DOHH2 (cell line): Measurements from ENCODE around the gene ELP2.
"Not testable (repeated sequence)": the region's sequence is repeated elsewhere in the genome, so short reads cannot be mapped to it uniquely, and the experiment has no call there.

ENCODE experiments used
- H3F3A ChIP-seq: fragments of 200-600 bp; sonication (generic), shearing (Covaris generic); 2 replicates; pipeline ENCODE4 v1.6.0; 2016; ENCODE audit warnings: antibody characterized with exemption, mild to moderate bottlenecking; ENCODE audit not compliant: control insufficient read depth, insufficient read depth
- H3K27ac ChIP-seq: fragments of 200-600 bp; sonication (generic); 2 replicates; pipeline ENCODE4 v1.5.1; 2014; ENCODE audit warnings: low read depth, mild to moderate bottlenecking, low read length, moderate library complexity
- H3K27me3 ChIP-seq: fragments of 200-600 bp; sonication (generic); 2 replicates; pipeline ENCODE4 v1.6.1; 2014; ENCODE audit warnings: mild to moderate bottlenecking, low read length, mixed read lengths; ENCODE audit not compliant: control insufficient read depth
- H3K36me3 ChIP-seq: fragments of 200-600 bp; sonication (generic); 2 replicates; pipeline ENCODE4 v1.6.1; 2014; ENCODE audit warnings: mild to moderate bottlenecking, low read length, moderate library complexity, mixed read lengths; ENCODE audit not compliant: control insufficient read depth
- H3K4me1 ChIP-seq: fragments of 200-600 bp; sonication (generic); 2 replicates; pipeline ENCODE4 v1.6.1; 2014; ENCODE audit warnings: mild to moderate bottlenecking, low read length, mixed read lengths; ENCODE audit not compliant: control insufficient read depth
- H3K4me2 ChIP-seq: fragments of 200-600 bp; sonication (generic); 2 replicates; pipeline ENCODE4 v1.6.0; 2014; ENCODE audit warnings: mild to moderate bottlenecking, low read length, moderate library complexity
- H3K4me3 ChIP-seq: fragments of 200-600 bp; sonication (generic); 2 replicates; pipeline ENCODE4 v1.5.1; 2014; ENCODE audit warnings: mild to moderate bottlenecking, low read length, mixed read lengths
- H3K79me2 ChIP-seq: fragments of 200-600 bp; sonication (generic); 2 replicates; pipeline ENCODE4 v1.6.1; 2014; ENCODE audit warnings: mild to moderate bottlenecking, low read length, mixed read lengths; ENCODE audit not compliant: control insufficient read depth
- H3K9me2 ChIP-seq: fragments of 200-600 bp; sonication (generic); replicated peaks from 2 replicates; pipeline ENCODE4 v1.6.1; 2014; ENCODE audit warnings: mild to moderate bottlenecking, low read length, mixed read lengths; ENCODE audit not compliant: control insufficient read depth
- H3K9me3 ChIP-seq: fragments of 200-600 bp; sonication (generic); 2 replicates; pipeline ENCODE4 v1.6.1; 2014; ENCODE audit warnings: antibody characterized with exemption, low read length, mixed read lengths; ENCODE audit not compliant: control insufficient read depth, insufficient read depth
- H4K20me1 ChIP-seq: fragments of 200-600 bp; sonication (generic); 2 replicates; pipeline ENCODE4 v1.6.0; 2014; ENCODE audit warnings: low read depth, mild to moderate bottlenecking, antibody characterized with exemption, low read length, moderate library complexity; ENCODE audit not compliant: control insufficient read depth, insufficient read depth
- CTCF ChIP-seq: fragments of 200-600 bp; sonication (generic); IDR thresholded peaks from one replicate; pipeline ENCODE4 v1.5.1; 2014; ENCODE audit warnings: antibody characterized with exemption, mild to moderate bottlenecking, low read depth, low read length; ENCODE audit not compliant: poor library complexity, severe bottlenecking
- EZH2phosphoT487 ChIP-seq: fragments of 200-600 bp; sonication (generic); IDR thresholded peaks from 2 replicates; pipeline ENCODE4 v1.6.1; 2017; ENCODE audit warnings: borderline replicate concordance, mild to moderate bottlenecking, antibody characterized with exemption, low read length, moderate library complexity, mixed read lengths

Gene ELP2

GRCh38 chr18:36114251-36114650, 15.4 kb upstream of the ELP2 start:
- no peaks in the 10 kb centered on the region for H3K9me3 ChIP-seq
- H3K9me2 ChIP-seq, result no peaks in the 10 kb centered on the region
- H3K79me2 ChIP-seq, result no peaks in the 10 kb centered on the region
- no peaks in the 10 kb centered on the region for H3K27me3 ChIP-seq
- TF ChIP-seq CTCF (no peak), EZH2phosphoT487 (no peak)
- H4K20me1 ChIP-seq, result no peaks in the 10 kb centered on the region
- H3K36me3 ChIP-seq, result peaks cover 40% of the 10 kb centered on the region
- no peak overlapping the region for H3K4me2 ChIP-seq
- H3K4me1 ChIP-seq, result no peaks in the 10 kb centered on the region
- H3K27ac ChIP-seq, result no peak overlapping the region
- H3F3A ChIP-seq, result no peaks in the 10 kb centered on the region
- H3K4me3 ChIP-seq, result no peak overlapping the region

- TF ChIP-seq CTCF, result no peak
- no peak for TF ChIP-seq EZH2phosphoT487
- H3K4me2 ChIP-seq, result no peak overlapping the region
- H3K4me3 ChIP-seq, result no peak overlapping the region
- no peaks in the 10 kb centered on the region for H3K9me2 ChIP-seq
- no peak overlapping the region for H3K27ac ChIP-seq
- H3K9me3 ChIP-seq, result no peaks in the 10 kb centered on the region
- no peaks in the 10 kb centered on the region for H3K79me2 ChIP-seq
- no peaks in the 10 kb centered on the region for H4K20me1 ChIP-seq
- H3K4me1 ChIP-seq, result no peaks in the 10 kb centered on the region
- H3F3A ChIP-seq, result no peaks in the 10 kb centered on the region
- H3K36me3 ChIP-seq, result peaks cover 38% of the 10 kb centered on the region
- no peaks in the 10 kb centered on the region for H3K27me3 ChIP-seq
Observed at GRCh38 chr18:36114738-36115137, 15.0 kb upstream of the ELP2 start.

DNA sequence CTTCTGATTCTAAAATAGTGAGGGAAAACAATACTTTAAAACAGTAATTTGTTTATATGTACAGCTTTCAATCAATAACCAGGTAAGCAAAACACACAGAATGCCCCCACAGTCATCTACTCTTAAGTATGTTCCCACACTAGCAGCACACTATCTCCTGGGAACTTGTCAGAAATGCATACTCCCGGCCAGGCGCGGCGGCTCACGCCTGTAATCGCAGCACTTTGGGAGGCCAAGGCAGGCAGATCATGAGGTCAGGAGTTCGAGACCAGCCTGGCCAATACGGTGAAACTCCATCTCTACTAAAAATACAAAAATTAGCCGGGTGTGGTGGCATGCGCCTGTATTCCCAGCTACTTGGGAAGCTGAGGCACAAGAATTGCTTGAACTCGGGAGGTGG, 12.9 kb upstream of the ELP2 start:
- H3K4me2 ChIP-seq, H3K27me3 ChIP-seq, H3K27ac ChIP-seq, H3K4me1 ChIP-seq, H3K79me2 ChIP-seq, H3K9me3 ChIP-seq, H3K9me2 ChIP-seq, H3K4me3 ChIP-seq, H4K20me1 ChIP-seq, H3F3A ChIP-seq: not testable (repeated sequence)
- peaks cover 45% of the 10 kb centered on the region for H3K36me3 ChIP-seq

DNA sequence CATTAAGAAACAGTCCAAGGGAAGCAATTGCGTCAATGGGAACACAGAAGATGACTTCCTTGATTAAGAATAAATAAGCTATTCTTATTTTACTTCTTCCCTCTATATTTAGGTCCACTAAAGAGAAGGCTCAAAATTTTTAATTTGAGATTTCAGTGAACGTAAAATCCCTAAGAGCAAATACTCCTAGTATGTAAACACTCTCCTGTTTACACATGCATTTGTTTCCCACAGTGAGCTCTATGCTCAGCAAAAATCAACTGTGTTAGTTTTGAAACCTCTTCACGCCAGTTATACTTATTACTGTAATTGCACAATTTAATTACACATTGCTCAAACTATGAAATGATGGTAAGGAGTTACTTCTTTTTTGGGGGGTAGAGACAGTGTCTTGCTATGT, 9.4 kb upstream of the ELP2 start:
- Histone ChIP-seq H3K4me1 (no peaks in the 10 kb centered on the region), H3K9me2 (no peaks in the 10 kb centered on the region), H4K20me1 (no peaks in the 10 kb centered on the region), H3K27ac (no peak overlapping the region), H3K4me3 (no peak overlapping the region), H3K36me3 (peaks cover 57% of the 10 kb centered on the region), H3K27me3 (no peaks in the 10 kb centered on the region), H3F3A (no peaks in the 10 kb centered on the region), H3K9me3 (no peaks in the 10 kb centered on the region), H3K4me2 (no peak overlapping the region), H3K79me2 (no peaks in the 10 kb centered on the region)
- TF ChIP-seq EZH2phosphoT487, result no peak
- no peak for TF ChIP-seq CTCF
